ENCODE data around the gene TC2N.
"Not testable (repeated sequence)": the region's sequence is repeated elsewhere in the genome, so short reads cannot be mapped to it uniquely, and the experiment has no call there.

Gene TC2N

GRCh38 chr14:91770185-91770584, 97.2 kb downstream of the TC2N start:
- no peak for DNase-seq

GRCh38 chr14:91755570-91756295, 111.6 kb downstream of the TC2N start:
- DNase-seq = no peak

- DNase-seq = no peak
Measured at GRCh38 chr14:91754819-91755218, 112.5 kb downstream of the TC2N start.

GRCh38 chr14:91754185-91754584, 113.2 kb downstream of the TC2N start:
- DNase-seq = no peak

- DNase-seq = no peak
Measured at GRCh38 chr14:91753501-91754128, 113.7 kb downstream of the TC2N start.

GRCh38 chr14:91752961-91753360, 114.4 kb downstream of the TC2N start:
- no peak for DNase-seq

GRCh38 chr14:91751719-91752118, 115.6 kb downstream of the TC2N start:
- no peak for DNase-seq

- DNase-seq = no peak
Measured at GRCh38 chr14:91750634-91751198, 116.6 kb downstream of the TC2N start.

GRCh38 chr14:91749868-91750267, 117.5 kb downstream of the TC2N start:
- DNase-seq = no peak

GRCh38 chr14:91748049-91748448, 119.3 kb downstream of the TC2N start:
- DNase-seq = no peak

GRCh38 chr14:91745344-91745743, 122.0 kb downstream of the TC2N start:
- no peak for DNase-seq

- DNase-seq = no peak
Measured at GRCh38 chr14:91744068-91744480, 123.3 kb downstream of the TC2N start.

GRCh38 chr14:91743305-91743653, 124.1 kb downstream of the TC2N start:
- DNase-seq = no peak

- DNase-seq = no peak
Measured at GRCh38 chr14:91742621-91743304, 124.6 kb downstream of the TC2N start.

GRCh38 chr14:91739867-91740266, 127.5 kb downstream of the TC2N start:
- DNase-seq = not testable (repeated sequence)

- DNase-seq = no peak
Measured at GRCh38 chr14:91737619-91738018, 129.7 kb downstream of the TC2N start.

GRCh38 chr14:91732859-91733477, 134.4 kb downstream of the TC2N start:
- no peak for DNase-seq

GRCh38 chr14:91732439-91732838, 134.9 kb downstream of the TC2N start:
- DNase-seq = no peak

- no peak for DNase-seq
Measured at GRCh38 chr14:91731986-91732385, 135.3 kb downstream of the TC2N start, which contains the start of gene CATSPERB. Gene CATSPERB (minus strand): TSS chr14:91732086. CDS start chr14:91729479, 2,607 bp downstream.

GRCh38 chr14:91731018-91731417, 136.3 kb downstream of the TC2N start:
- no peak for DNase-seq

- DNase-seq = no peak
Measured at GRCh38 chr14:91729756-91730155, 137.6 kb downstream of the TC2N start.

Data from anterior cingulate cortex (tissue), 58 donors.